Osteoblast (primary cell): ENCODE results near the gene PAX4. TPM values are rescaled to one million over a fixed set of nuclear protein-coding genes. Genes with fewer than 3 reads are reported as not detected.
A peak's percentile ranks its signal among the peaks of the same experiment; 100 is the strongest.

Experiments
- DNase-seq: peaks from one replicate; pipeline ENCODE4 v3.0.0; 2011; ENCODE audit warnings: low spot score, mixed read lengths; ENCODE audit not compliant: insufficient read length; ENCODE audit errors: missing footprints
- H2AFZ ChIP-seq: 2 replicates; pipeline ENCODE4 v1.6.0; 2011; ENCODE audit warnings: mild to moderate bottlenecking, low read length
- H3K27ac ChIP-seq: 2 replicates; pipeline ENCODE4 v1.5.1; 2011; ENCODE audit warnings: mild to moderate bottlenecking, low read depth, low read length, moderate library complexity
- H3K27me3 ChIP-seq: 2 replicates; pipeline ENCODE4 v1.6.0; 2012; ENCODE audit warnings: mild to moderate bottlenecking, control low read depth, inconsistent platforms, low read length, moderate library complexity; ENCODE audit not compliant: insufficient read depth
- H3K36me3 ChIP-seq: 2 replicates; pipeline ENCODE4 v1.5.1; 2011; ENCODE audit warnings: mild to moderate bottlenecking, low read length, control low read depth, moderate library complexity; ENCODE audit not compliant: insufficient read depth
- H3K4me1 ChIP-seq: 2 replicates; pipeline ENCODE4 v1.5.1; 2011; ENCODE audit warnings: mild to moderate bottlenecking, low read length, control low read depth, moderate library complexity; ENCODE audit not compliant: insufficient read depth
- H3K4me2 ChIP-seq: 2 replicates; pipeline ENCODE4 v1.6.0; 2011; ENCODE audit warnings: mild to moderate bottlenecking, low read length; ENCODE audit not compliant: insufficient read depth
- H3K4me3 ChIP-seq: fragments of 200-600 bp; sonication (generic); 3 replicates; pipeline ENCODE4 v1.5.1; 2012; ENCODE audit warnings: mild to moderate bottlenecking, low read length, inconsistent platforms; ENCODE audit not compliant: insufficient read depth
- H3K79me2 ChIP-seq: 2 replicates; pipeline ENCODE4 v1.6.0; 2012; ENCODE audit warnings: mild to moderate bottlenecking, low read length, control low read depth, inconsistent platforms; ENCODE audit not compliant: insufficient read depth
- H3K9me3 ChIP-seq: 2 replicates; pipeline ENCODE4 v1.5.1; 2011; ENCODE audit warnings: low read depth, low read length, control low read depth
- H4K20me1 ChIP-seq: 2 replicates; pipeline ENCODE4 v1.6.0; 2012; ENCODE audit warnings: mild to moderate bottlenecking, low read length, control low read depth; ENCODE audit not compliant: insufficient read depth
- CTCF ChIP-seq: IDR thresholded peaks from 2 replicates; pipeline ENCODE4 v1.5.1; 2011; ENCODE audit warnings: mild to moderate bottlenecking, low read depth, low read length, moderate library complexity; ENCODE audit errors: extremely low read depth
- total RNA-seq: library from RNA; depleted of rRNA; stranded (reverse); fragments of >200 nt; gene quantifications from 2 replicates; pipeline ENCODE4 v1.2.3, GENCODE V29; 2012

PAX4 gene
- total RNA-seq, 1 donor, result not detected

GRCh38 chr7:127650847-127651555 lies 33.1 kb upstream of the PAX4 start:
- H2AFZ ChIP-seq, result peak overlapping the region; percentile 96
- H3K36me3 ChIP-seq, result peaks cover 3% of the 10 kb centered on the region
- no peaks in the 10 kb centered on the region for H3K27me3 ChIP-seq
- H3K27ac ChIP-seq, result peak overlapping the region; percentile 97
- no peak for DNase-seq
- peaks cover 33% of the 10 kb centered on the region for H4K20me1 ChIP-seq
- peaks cover 29% of the 10 kb centered on the region for H3K4me1 ChIP-seq
- H3K4me2 ChIP-seq, result peak overlapping the region; percentile 86
- no peaks in the 10 kb centered on the region for H3K9me3 ChIP-seq
- no peak for TF ChIP-seq CTCF
- H3K79me2 ChIP-seq, result peaks cover 40% of the 10 kb centered on the region
- peak overlapping the region; percentile 87 for H3K4me3 ChIP-seq

DNA sequence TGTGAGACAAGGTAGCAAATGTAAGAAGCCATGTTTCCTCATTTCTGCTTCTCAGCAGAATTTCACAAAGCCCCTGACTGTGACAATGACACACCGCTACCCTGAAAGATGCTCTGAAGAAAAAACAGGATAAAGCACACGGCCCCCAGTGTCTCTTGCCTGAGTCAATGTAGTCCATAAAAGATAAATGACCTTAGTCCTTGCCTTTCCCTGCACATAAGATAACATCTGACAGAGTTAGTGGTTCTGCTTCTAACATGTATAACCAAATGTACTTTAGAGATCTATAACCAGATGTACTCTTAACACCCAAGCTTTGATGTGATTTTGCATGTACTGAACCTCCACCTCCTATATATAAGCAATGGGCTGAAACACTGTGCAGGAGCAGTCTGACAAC lies 31.0 kb upstream of the PAX4 start:
- no peak for DNase-seq
- no peak for TF ChIP-seq CTCF
- Histone ChIP-seq H2AFZ (no peak overlapping the region), H3K9me3 (no peaks in the 10 kb centered on the region), H3K36me3 (no peaks in the 10 kb centered on the region), H3K79me2 (peaks cover 20% of the 10 kb centered on the region), H3K27me3 (no peaks in the 10 kb centered on the region), H4K20me1 (peaks cover 12% of the 10 kb centered on the region), H3K4me1 (peaks cover 18% of the 10 kb centered on the region), H3K27ac (no peak overlapping the region), H3K4me2 (no peak overlapping the region), H3K4me3 (no peak overlapping the region)

- no peak for TF ChIP-seq CTCF
- Histone ChIP-seq H3K9me3 (no peaks in the 10 kb centered on the region), H3K4me2 (no peak overlapping the region), H3K27ac (no peak overlapping the region), H3K36me3 (no peaks in the 10 kb centered on the region), H3K79me2 (peaks cover 7% of the 10 kb centered on the region), H2AFZ (no peak overlapping the region), H4K20me1 (no peaks in the 10 kb centered on the region), H3K4me3 (no peak overlapping the region), H3K4me1 (peaks cover 7% of the 10 kb centered on the region), H3K27me3 (no peaks in the 10 kb centered on the region)
- no peak for DNase-seq
Observed at GRCh38 chr7:127647636-127648035, 29.7 kb upstream of the PAX4 start.

DNA sequence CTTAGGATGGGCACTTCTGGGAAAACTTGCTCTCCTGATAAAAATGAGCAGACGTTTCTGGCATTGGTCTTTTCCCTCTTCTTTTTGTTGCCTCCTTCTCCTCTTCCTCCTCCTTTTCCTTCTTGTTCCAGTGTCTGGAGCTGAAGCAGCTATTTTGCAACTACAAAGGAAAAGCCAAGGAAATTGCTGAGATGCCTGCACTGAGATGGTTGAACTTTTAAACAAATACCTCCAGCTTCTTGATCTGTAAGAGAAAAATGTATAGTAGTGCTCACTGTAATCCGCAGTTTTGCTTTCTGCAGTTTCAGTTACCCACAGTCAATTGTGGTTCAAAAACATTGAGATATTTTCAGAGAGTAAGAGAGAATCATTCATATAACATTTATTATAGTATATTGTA lies 26.5 kb upstream of the PAX4 start:
- no peaks in the 10 kb centered on the region for H3K36me3 ChIP-seq
- H2AFZ ChIP-seq, result peak overlapping the region; percentile 60
- H3K4me2 ChIP-seq, result no peak overlapping the region
- no peaks in the 10 kb centered on the region for H3K27me3 ChIP-seq
- no peaks in the 10 kb centered on the region for H3K79me2 ChIP-seq
- H4K20me1 ChIP-seq, result no peaks in the 10 kb centered on the region
- no peaks in the 10 kb centered on the region for H3K9me3 ChIP-seq
- H3K4me3 ChIP-seq, result no peak overlapping the region
- no peak for DNase-seq
- no peak for TF ChIP-seq CTCF
- H3K4me1 ChIP-seq, result peaks cover 6% of the 10 kb centered on the region
- no peak overlapping the region for H3K27ac ChIP-seq
